SH-SY5Y (cell line): ENCODE measurements around the gene RAC2.

Source experiments
- GATA2 ChIP-seq: IDR thresholded peaks from 2 replicates; pipeline ENCODE4 v1.6.1; 2011; ENCODE audit warnings: mild to moderate bottlenecking, low read depth, low read length
- GATA3 ChIP-seq: IDR thresholded peaks from 2 replicates; pipeline ENCODE4 v1.6.1; 2011; ENCODE audit warnings: low read depth, mild to moderate bottlenecking, low read length, moderate library complexity

- TF ChIP-seq GATA3 (no peak), GATA2 (no peak)
Measured at GRCh38 chr22:37274380-37274862, 30.4 kb upstream of the RAC2 start.
